ENCODE data around the gene EP400.

GRCh38 chr12:131984334-131984733 is 34.6 kb downstream of the EP400 start:
- TF ChIP-seq CTCF (IDR thresholded peaks at IDR 0.05; ENCODE audit: low read length): no peak
- no peak for TF ChIP-seq EZH2 (IDR thresholded peaks at IDR 0.05; ENCODE audit: borderline replicate concordance, low read length)
